Anterior cingulate cortex (tissue), 58 donors: ENCODE results near the gene SCAI.
"Not testable (repeated sequence)": the region's sequence is repeated elsewhere in the genome, so short reads cannot be mapped to it uniquely, and the experiment has no call there.

Experiments used
- DNase-seq, 58 donors: peaks; one replicate each; lab custom pipeline; 2025; lab: John Stamatoyannopoulos, UW

SCAI gene

GRCh38 chr9:125150349-125151245 is 7.3 kb upstream of the SCAI start:
- DNase-seq, result no peak

DNA sequence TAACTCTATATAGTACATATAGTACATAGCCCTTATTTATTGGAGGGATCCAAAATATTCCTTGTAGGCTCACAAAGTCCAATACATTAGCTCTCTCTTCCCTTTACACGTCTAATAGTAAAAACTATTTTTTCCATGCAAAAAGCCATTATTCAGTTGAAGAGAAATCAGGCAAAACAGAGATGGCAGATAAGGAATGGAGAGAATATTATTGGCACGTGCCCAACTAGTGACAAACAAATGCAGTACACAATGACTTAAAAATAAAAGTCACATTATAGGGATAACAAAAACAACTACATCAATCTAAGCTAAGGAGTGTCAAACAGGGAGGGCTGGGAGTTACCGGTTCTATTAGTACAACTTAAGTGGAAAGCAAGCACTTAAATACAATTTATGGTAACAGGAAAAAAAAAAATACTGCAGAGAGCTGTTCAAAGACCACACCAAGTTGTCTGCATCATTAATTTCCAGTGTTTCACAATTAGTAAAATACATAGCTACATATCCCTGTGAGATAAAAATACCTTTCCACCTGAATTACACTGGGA is 4.1 kb upstream of the SCAI start:
- no peak for DNase-seq

GRCh38 chr9:125146247-125146646 is 2.9 kb upstream of the SCAI start:
- DNase-seq, result no peak

DNA sequence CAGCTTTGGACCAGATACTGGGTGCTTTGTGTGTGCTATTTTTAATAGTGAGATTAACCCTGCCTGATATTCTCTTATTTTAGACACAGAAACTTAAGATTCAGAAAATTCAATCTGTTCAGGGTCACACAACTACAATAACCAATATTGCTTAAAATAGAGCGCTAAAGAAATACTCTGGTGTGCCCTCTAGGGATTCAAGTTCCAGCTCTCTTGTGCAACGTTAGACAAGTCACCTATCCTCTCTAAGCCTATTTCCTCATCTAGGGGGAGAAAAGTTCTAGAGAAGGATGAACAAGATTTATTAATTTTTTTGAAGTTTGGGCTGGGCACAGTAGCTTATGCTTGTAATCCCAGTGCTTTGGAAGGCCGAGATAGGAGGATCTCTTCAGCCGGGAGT is 2.1 kb upstream of the SCAI start:
- no peak for DNase-seq

DNA sequence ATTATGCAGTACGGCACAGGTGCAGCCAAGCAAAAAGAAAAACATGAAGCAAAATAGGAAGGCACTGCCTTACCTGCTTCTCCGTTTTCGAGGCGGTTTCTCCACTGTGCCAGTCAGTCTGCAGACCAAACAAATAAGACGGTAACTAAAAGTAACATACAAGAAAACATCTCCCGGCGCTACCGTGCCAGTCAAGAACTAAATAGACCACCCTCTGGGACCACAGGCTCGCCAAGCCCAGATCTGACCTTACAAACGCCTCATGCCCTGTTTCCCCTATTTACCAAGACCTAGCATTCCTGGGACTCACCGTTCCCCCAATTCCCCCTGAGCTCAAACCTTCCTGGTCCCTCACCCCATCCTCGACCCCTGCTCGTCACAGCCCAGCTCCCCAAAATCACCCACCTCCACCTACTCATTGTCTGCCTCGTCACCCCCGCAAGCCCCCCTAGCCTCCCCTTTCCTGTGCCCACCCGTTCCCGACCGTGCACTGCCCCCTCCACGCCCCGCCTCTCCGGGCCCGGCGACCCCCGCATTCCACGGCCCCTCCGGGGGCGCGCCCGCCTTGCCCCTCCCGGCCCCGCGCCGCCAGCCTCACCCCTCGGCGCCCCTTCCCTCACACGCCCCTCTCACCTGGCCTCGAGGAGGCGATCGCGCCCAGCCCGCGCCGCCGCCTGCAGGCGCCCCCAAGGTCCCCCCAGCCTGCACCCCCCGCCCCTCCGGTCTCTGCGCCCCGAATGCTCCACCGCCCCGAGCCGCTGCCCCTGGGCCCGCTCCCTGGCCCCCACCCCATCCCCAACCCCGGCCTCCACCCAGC is 560 bp downstream of the SCAI start:
- DNase-seq, result peak in 3 of 58 donors; percentile 0 to 64 (median 29)

DNA sequence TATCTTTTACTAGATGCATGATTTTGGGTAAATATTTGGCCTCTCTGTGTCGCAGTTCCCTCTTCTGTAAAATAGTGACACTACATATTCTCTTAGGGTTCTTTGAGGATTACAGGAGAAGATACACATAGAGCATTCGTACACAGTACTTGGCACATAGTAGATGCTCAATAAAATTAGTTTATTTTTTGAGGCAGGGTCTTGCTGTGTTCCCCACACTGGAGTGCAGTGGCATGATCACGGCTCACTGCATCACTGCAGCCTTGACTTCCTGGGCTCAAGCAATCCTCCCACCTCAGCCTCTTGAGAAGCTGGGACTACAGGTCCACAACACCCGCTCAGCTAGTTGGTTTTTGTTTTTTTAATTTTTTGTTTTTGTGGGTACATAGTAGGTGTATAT is 1.6 kb downstream of the SCAI start:
- DNase-seq, result no peak

DNA sequence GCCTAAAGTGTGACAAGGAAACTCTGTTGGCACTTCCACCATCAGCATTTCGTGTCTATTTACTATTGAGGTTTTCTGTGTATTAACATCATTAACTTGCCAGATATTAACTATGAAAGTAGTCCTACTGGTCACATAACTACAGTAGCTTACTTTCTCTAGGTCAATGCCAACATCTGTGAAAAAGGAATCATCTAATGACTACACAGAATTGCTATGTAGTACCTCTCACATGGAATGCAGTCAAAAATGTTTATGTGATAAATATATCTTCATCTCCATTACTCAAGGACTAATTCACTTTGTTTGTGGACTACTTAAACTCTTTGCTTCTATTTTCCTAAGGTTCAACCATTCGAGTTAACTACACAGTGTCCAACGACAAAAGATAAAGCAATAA is 2.1 kb downstream of the SCAI start:
- no peak for DNase-seq

DNA sequence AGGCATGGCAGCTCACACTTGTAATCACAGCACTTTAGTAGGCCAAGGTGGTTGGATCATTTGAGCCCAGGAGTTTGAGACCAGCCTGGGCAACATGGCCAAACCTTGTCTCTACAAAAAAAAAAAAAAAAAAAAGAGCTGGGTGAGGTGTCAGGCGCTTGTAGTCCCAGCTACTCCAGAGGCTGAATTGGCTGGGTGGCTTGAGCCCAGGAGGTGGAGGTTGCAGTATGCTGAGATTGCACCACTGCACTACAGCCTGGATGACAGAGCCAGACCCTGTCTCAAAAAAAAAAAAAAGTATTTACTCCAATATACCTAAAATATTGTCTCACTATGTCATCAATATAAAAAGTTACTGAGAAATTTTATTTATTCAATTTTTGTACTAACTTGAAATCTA is 2.8 kb downstream of the SCAI start:
- no peak for DNase-seq

DNA sequence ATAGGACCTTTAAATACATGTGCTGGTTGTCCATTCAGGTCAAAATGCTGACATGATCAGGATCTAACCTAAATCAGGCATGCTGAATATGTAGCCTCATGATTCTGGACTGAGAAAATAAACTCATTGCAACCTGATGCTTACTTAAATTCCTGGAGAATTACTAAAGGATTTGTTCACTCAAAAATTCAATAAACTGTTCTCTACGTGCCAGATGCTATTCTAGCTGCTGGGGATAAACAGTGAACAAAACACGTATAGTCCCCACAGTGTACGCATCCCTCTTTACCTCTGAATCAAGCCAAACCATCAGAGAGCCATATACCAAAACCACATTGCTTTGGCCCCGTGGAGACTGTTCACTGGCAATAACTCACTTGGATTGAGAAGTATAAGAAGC is 6.1 kb downstream of the SCAI start:
- no peak for DNase-seq

DNA sequence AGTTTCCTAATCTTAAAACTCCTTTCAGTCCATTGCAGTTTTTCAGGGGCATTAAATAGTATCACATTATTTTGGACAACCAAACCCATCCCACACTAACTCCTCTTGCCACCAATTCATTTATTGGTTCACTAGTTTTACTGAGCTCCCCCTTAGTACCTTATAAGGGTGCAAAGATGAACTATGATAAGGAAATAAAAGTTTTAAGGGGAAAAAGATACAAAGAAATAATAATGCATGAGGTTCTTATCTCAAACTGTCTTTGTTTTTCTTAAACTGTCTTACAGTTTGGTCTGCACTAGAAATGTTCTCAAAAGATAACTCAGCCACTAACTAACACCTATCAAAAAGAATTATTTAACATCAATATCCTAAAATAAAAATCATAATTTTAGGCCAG is 8.4 kb downstream of the SCAI start:
- DNase-seq, result no peak

DNA sequence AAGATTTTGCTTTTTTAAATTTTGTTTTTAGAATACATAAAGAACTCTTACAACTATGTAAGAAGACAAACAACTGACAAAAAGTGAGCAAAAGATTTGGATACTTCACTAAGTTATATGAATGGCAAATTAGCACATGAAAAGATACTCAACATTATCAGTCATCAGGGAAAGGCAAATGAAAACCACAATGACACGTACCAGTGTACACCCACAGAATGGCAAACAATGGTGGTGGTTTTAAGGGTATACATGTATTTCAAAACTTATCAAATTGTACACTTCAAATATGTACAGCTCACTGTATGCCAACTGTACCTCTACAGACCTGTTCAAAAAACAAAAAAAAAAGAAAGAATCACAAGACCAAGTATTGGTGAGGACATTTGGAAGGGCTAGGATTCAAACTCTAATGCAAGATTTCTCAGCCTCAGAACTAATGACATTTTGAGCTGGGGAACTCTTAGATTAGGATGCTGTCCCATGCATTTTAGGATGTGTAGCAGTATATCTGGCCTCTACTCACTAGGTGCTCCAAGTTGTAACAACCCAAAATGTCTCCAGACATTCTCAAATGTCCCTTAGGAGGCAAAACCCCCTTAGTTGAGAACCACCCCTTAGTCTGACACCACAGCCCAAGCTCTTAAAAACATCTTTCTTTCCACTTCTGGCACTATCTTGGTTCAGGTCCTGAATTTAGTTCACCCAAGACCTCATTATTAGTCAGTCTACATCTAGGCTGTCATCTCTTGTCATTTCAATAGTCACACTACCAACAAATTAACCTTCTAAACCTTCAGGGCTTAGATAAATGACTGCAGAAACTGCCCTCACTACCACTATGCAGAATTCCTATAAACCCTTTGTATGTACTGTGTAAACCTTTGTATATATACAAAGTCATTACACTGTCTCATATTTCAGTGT is 9.7 kb downstream of the SCAI start:
- no peak for DNase-seq

- no peak for DNase-seq
Observed at GRCh38 chr9:125131778-125132177, 11.6 kb downstream of the SCAI start.

DNA sequence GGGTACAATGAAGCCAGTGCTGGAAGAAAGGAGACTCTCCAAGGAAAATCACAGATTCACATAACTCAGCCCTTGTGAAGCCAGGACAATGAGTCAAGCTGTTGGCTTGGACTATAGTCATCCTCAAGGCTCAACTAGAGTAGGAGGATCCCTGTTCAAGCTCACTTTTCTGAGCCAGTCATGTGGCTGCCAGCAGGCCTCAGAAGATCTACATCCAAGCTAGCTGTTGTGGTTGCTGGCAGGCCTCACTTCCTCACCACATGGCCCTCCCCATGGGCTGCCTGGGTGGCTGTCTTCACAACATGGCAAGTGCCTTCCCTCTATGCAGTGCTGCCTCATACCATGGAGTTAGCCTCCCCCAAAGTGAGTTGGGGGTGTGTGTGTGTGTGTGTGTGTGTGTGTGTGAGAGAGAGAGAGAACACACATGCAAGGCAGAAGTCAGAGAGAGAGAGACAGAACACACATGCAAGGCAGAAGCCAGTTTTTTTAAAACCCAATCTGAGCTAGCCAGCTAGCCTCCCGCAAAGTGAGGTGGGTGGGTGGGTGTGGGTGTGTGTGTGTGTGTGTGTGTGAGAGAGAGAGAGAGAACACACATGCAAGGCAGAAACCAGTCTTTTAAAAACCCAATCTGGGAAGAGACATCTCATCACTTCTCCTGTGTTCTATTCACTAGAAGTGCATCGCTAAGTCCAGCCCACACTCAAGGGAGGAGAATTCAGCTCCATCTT is 17.1 kb downstream of the SCAI start:
- DNase-seq, result peak in 53 of 58 donors; percentile 20 to 89 (median 67)

GRCh38 chr9:125125523-125125922 is 17.8 kb downstream of the SCAI start:
- DNase-seq, result no peak

GRCh38 chr9:125121146-125121545 is 22.2 kb downstream of the SCAI start:
- DNase-seq, result no peak

DNA sequence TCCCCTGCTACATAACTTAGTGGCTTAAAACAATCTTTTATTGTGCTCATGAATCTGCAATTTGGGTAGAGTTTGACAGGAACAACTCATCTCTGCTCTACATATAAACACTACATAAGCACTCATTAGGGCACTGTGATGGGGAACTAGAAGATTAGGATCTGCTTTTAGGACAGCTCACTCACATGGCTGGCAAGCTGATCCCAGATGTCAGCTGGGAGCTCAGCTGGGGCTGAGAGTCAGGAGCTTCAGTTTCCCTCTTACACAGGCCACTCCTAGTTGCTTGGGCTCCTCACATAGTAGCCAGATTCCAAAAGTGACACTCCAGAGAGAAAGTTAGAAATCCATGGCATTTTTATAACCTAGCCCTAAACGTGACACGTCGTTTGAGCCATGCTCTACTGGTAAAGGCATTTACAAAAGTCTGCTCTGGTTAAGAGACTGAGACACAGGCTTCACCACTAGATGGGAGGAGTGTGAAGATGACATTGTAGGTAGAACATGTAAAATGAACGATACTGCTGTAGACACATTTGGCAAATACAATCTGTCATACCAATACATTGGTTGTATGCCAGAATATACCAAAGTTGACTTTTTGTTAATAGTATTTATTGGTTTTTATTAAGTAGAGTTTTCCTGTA is 23.6 kb downstream of the SCAI start:
- peak in 2 of 58 donors; percentile 0 to 6 for DNase-seq

- DNase-seq, result not testable (repeated sequence)
Observed at GRCh38 chr9:125118696-125119095, 24.6 kb downstream of the SCAI start.

DNA sequence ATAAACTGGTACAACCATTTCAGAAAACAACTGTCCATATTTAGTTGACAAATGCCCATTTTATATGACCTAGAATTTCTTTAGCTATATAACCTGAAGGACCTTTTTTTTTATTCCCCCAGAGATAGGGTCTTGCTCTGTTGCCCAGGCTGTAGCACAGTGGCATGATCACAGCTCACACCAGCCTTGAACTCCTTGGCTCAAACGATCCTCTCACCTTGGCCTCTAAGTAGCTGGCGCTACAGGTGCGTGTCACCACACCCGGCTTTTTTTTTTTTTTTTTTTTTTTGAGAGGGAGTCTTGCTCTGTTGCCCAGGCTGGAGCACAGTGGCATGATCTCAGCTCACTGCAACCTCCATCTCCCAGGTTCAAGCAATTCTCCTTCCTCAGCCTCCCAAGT is 28.8 kb downstream of the SCAI start:
- DNase-seq, result not testable (repeated sequence)

DNA sequence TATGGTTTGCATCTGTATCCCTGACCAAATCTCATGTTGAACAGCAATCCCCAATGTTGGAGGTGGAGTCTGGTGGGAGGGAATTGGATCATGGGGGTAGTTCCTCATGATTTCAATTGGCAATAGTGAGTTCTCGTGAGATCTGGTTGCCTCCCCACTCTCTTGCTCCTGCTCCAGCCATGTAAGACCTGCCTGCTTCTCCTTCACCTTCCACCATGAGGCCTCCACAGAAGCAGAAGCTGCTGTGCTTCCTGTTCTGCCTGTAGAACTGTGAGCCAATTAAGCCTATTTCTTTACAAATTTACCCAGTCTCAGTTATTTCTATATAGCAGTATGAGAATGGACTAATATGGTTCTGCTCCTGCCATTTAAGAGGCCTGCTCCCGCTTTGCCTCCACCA is 32.9 kb downstream of the SCAI start:
- DNase-seq, result no peak
